Right kidney (tissue), 9 donors: ENCODE measurements around the gene NOCT.
A peak's percentile ranks its signal among the peaks of the same experiment; 100 is the strongest.
"Not testable (repeated sequence)": the region's sequence is repeated elsewhere in the genome, so short reads cannot be mapped to it uniquely, and the experiment has no call there.

Source experiments
- DNase-seq: peaks from one replicate; pipeline ENCODE4 v3.0.0-alpha.2; 2016
- long read RNA-seq, 8 donors: transcript quantifications; one replicate each; lab custom pipeline, GENCODE V29; 2026

The NOCT gene, protein sequence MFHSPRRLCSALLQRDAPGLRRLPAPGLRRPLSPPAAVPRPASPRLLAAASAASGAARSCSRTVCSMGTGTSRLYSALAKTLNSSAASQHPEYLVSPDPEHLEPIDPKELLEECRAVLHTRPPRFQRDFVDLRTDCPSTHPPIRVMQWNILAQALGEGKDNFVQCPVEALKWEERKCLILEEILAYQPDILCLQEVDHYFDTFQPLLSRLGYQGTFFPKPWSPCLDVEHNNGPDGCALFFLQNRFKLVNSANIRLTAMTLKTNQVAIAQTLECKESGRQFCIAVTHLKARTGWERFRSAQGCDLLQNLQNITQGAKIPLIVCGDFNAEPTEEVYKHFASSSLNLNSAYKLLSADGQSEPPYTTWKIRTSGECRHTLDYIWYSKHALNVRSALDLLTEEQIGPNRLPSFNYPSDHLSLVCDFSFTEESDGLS
- long read RNA-seq, donor 1, partial matches to known transcripts: 27 of 27 reads
- long read RNA-seq, donor 1, other reads (novel, unspliced or antisense): 0 of 27 reads
- long read RNA-seq, donor 2: 0 reads
- long read RNA-seq, donor 3: 0 reads
- long read RNA-seq, donor 4, partial matches to known transcripts: 0 of 1 reads
- long read RNA-seq, donor 4, other reads (novel, unspliced or antisense): 0 of 1 reads
- long read RNA-seq, donor 5, partial matches to known transcripts: 0 of 1 reads
- long read RNA-seq, donor 5, other reads (novel, unspliced or antisense): 0 of 1 reads
- long read RNA-seq, donor 6: 0 reads
- long read RNA-seq, donor 7, partial matches to known transcripts: 0 of 1 reads
- long read RNA-seq, donor 7, other reads (novel, unspliced or antisense): 0 of 1 reads
- long read RNA-seq, donor 8, partial matches to known transcripts: 0 of 1 reads
- long read RNA-seq, donor 8, other reads (novel, unspliced or antisense): 0 of 1 reads

DNA sequence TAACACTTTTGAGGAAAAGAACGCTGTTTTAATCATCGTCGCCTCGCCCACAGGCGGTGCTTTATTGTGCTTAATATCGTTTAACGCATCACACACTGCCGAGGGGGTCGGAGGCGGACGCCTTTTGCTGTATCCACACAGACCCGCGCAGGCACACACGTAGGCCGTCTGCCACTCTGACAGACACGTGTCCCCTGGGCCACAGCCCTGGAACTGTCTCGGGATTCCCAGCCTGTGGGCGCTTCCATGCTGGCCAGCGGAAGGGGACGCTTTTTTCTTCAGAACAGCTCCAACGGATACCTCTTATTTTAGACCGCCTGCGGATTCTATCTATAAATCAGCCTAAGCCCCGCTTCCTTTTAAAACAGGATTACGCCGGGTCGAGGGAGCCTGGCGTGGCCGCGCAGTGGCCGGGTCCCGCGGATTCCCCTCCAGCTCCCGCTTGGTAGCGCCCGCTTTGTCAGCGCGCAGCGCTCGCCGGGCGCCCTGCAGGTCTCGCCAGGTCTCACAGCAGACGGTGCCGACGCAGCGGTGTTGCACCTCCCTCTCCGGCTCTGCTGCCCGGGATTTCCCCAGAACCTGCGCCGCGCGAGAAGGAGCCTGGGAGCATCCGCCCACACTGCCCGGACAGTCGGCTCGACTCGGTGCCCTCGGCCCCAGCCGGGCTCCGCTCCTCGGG lies at the start of gene NOCT:
Gene NOCT (plus strand): TSS at position 513 of the 679 bp plus-strand sequence. CDS start 201 bp downstream, outside the sequence.
- peak; percentile 99 for DNase-seq

DNA sequence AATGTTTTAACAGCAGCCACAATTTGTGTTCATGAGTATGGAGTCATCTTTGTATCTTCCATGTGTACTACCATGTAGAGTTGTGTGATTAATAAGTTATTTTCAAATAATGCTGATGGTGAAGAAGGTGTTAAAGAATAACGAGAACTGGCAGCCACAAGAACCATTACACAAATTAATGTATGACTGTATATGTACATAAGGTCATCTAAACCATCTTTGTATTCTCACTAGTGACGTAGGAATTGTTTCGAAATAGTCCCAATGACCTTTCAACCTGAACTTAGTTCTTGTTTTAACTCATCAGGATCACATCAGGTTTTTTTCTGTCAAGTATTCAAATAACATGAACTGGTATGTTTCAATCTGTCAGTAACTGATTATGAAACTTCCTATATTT lies 48.3 kb upstream of the NOCT start:
- DNase-seq: no peak

DNA sequence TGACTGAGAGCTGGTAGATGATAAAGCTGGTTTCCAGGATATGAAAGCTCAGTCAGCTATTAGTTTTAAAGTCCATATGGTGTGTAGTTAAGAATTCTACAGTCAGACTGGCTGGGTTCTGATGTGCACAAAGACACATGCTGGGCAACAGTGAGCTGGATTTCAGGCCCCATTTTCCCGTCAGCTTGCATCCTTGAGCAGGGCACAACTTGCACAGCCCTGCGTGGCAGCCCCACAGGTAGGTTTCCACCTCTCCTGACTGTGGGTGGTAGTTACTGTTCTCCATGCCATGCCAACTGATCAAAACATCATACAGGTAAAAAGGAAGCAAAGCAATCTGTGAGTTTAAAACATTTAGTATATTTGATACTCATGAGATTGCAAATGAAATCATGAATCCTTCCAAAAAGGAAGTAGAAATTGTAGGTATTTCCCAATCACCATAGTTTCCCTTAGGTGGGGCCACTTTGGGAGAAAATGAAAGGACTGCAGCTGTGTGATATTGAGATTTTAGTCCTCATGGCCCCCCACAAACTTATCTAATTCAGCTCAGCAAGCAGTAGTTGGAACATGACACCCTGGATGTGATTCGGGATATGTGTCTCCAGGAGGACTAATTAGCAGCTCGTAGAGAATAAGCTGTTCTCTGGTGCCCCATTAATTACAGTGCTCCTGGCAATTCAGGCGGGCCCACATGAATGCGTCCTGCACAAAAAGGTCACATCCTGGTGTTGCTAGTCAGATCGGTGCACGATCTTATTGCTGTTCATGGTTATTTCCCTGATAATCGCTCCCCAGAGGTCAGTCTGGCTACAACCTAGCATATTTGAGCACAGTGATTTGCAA lies 42.4 kb upstream of the NOCT start:
- no peak for DNase-seq

DNA sequence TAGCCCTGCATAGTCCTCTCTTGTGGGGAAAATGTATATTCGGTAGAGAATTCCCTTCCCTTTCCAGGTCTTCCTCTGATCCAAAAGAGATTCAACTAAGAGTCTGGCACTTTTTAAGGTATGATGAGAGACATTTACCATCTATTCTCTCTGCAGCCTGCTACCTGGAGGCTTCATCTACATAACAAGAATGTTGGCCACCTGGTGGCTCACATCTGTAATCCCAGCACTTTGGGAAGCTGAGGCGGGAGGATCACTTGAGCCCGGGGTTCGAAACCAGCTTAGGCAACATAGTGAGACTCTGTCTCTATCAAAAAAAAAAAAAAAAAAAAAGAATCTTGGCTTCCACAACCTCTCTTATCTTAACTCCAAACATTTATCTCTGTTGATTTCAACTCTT lies 40.4 kb upstream of the NOCT start:
- no peak for DNase-seq

DNA sequence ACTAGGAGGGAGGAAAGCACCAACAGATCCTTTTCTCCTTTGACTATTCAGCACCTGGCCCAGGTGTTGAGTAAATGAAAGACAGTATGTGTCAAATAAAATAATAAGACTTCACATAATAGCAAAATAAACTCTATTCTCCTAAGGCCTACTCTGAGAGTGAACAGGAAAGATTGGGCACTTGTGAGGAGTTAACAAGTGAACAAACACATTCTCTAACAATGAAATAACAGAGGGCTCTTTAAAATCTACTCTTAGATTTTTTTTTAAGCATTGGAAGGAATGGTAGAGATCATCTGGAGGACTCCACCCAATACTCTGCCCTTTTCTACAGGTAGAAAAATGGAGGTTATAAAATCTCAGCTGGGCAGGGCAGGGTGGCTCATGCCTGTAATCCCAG lies 39.1 kb upstream of the NOCT start:
- DNase-seq: no peak

DNA sequence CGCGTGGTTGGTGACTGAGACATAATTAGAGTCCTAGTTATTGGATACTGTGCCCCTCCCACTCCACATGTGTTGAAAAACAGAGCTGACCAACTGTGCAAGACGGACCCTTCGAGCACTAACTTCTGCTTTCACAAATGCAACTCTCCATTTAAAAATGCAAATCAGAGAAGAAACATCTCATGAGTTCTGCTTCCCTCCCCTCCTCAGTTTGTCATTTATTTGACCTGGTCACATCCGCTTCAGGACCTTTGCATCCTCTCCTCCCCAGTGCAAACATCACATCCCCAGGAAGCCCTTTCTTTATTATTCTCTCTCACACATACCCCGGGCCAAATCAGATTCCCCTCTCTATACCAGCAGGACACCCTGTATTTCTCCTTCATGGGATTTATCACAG lies 38.1 kb upstream of the NOCT start:
- no peak for DNase-seq

DNA sequence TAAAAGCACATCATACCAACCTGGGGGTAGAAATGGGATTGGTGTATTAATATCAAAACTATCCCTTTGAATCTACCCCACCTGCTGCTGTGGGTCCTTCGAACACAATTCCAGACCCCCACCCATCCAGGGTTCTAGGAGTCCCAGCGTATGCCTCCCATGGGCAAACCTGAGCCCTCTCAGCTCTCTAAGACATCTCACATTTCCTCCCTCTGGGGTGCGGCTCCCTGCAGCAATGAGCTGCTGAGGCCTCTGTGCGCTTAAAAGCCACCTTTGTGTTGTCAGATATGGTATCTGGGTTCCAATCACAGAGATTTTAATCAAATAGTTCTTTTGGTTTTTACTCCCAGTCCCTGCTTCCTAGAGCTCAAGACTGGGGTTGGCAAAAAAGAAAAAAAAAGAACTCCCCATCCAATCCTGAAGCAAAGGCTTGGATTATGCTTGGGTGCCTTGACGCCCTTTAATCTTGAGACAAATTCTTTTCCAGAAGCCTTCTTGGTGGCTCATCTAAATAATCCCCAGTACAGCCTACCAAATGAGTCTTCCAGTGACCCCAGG lies 37.5 kb upstream of the NOCT start:
- no peak for DNase-seq

DNA sequence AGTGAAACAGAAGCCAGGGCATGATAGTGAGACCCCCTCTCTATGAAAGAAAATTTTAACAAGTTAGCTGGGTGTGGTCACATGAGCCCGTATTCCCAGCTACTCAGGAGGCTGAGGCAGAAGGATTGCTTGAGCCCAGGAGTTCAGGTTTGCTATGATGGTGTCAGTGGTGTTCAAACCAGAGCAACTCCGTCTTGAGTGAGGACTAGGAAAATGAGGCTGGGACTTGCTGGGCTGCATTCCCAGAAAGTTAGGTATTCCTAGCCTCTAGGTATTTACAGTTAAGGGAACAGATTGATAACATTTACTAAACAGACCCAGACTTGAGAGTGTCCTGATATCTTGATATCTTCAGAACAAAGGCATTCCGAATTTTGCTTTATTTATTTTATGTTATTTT lies 37.0 kb upstream of the NOCT start:
- no peak for DNase-seq

DNA sequence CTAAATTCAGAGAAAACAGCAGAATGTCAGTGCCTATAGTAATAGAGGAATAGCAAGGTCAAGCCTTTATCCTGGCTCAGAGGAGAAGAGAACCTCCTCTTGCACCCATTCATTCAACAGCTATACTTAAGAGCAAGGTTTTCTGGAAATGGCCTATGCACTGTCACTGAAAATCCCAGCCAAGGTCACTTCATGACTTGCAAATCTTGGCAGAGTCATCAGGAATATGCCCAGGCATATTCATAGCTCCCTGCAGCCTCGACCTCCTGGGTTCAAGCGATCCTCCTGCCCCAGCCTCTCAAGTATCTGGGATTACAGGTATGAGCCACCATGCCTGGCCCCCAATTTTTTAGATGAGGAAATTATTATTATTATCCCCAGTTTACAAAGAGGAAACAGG lies 35.8 kb upstream of the NOCT start:
- DNase-seq: no peak

DNA sequence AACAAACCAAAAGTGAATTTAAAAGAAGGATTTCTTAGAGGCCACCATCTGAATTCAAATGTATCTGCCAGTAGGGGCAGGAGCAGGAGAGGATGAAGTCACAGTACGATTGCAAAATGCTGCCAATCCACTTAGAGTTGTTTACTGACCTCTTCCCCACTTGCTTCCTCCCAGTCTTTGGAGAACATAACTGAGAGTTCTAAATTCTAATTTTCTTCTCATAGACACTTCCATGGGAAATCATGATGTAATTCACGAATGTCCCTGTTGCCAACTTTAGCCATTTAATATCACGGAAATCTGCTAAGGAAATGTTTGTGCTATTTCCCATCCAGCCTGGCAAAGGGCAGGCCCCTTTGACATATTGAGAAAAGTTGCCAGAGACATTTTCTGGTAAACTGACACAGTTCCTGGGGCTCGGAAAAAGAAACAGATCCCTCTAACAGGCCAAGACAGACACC lies 33.6 kb upstream of the NOCT start:
- no peak for DNase-seq

DNA sequence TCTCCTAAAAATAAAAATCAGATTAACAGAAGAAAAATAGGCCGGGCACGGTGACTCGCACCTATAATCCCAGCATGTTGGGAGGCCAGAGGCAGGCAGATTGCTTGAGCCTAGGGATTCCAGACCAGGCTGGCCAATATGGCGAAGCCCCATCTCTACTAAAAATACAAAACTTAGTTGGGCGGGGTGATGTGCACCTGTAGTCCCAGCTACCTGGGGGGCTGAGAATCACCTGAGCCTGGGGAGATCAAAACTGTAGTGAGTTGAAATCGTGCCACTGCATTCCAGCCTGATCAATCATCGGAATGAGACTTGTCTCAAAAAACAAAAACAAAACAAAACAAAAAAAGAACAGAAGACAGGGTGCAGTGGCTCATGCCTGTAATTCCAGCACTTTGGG lies 32.8 kb upstream of the NOCT start:
- DNase-seq: no peak

DNA sequence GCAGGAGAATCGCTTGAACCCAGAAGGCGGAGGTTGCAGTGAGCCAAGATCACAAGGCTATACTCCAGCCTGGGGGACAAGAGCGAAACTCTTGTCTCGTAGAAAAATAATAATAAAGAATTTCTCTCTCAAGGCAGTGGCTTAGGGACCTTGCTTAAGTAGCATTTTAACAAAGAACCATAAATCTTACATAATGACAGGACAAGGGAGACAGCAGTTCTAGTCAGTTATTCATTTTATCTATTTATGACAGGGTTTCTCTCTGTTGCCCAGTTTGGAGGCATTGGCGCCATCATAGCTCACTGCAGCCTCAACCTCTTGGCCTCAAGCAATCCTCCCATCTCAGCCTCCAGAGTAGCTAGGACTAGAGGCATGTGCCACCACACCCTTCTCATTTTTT lies 31.9 kb upstream of the NOCT start:
- no peak for DNase-seq

DNA sequence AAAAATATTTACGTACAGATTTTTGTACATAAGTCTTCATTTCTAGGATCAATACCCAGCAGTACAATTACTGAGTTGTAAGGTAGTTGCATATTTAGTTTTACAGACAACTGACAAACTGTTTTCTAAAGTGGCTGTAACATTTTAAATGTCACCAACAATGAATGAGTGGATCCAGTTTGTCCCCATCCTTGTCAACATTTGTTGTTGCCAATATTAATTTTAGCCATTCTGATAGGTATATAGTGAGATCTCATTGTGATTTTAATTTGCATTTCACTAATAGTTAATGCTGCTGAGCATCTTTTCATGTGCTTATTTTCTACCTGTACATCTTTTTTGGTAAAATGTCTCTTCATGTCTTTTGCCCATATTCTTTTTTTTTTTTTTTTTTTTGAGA lies 30.9 kb upstream of the NOCT start:
- no peak for DNase-seq

DNA sequence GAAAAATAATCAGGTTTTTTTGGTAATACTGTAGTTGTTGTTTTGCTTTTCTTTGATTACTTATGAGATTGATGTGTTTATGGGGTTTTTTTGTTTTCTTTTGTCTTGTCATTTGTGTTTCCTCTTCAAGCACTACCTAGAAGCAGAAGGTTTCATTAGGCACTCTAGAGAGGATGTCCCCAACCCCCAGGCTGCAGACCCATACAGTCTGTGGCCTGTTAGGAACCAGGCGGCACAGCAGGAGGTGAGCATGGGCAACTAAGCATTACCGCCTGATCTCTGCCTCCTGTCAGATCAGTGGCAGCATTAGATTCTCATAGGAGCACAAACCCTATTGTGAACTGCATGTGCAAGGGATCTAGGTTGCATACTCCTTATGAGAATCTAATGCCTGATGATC lies 22.9 kb upstream of the NOCT start:
- DNase-seq: no peak

DNA sequence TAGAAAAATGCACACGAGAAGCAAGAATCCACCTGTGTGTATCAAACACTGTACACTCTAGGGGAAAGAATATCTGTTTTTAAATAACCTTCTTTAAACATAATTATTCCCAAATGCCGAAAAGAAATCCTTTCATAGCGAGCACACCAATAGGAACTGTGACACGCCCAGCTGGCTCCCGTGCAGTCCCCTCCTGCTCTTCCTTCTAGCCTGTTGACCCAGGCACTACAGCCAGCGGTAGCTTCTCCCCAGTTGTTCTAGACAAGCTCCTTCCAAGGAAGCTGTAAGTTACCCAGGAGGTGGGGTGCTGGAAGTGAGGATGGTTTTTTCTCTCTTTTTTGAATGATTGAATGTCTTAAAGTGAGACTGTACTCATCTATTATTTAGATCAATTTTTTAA lies 19.5 kb upstream of the NOCT start:
- no peak for DNase-seq

DNA sequence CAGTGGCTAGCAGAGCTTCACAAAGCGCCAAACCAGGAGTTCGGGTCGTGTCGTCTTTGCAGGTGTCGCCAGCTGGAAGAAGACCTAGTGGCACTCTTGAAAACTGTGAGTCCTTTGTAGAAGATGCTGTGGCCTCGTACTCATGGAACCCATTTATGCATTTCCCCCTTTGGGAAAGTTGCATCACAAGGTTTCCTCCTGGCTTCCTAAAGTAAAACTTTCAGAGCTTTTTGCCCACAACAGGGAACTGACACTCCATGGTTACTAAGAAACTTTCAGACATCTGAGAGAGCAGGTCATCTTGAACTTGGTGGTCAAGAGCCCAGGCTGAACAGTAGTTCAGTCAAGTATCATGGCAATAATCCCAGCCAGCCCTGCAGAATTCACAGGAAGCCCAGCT lies 15.9 kb upstream of the NOCT start:
- DNase-seq: no peak

DNA sequence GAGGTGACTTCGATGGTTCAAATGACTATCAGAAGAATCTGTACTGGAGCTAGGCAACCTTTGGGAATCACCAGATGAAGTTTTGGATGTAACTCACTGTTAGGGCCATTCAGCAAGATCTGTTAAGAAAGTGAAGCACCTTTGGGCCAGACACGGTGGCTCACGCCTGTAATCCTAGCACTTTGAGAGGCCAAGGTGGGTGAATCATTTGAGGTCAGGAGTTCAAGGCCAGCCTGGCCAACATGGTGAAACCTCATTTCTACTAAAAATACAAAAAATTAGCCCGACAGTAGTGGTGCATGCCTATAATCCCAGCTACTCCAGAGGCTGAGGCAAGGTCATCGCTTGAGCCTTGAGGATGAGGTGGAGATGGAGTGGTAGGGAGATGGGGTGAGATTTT lies 15.4 kb upstream of the NOCT start:
- DNase-seq: not testable (repeated sequence)

DNA sequence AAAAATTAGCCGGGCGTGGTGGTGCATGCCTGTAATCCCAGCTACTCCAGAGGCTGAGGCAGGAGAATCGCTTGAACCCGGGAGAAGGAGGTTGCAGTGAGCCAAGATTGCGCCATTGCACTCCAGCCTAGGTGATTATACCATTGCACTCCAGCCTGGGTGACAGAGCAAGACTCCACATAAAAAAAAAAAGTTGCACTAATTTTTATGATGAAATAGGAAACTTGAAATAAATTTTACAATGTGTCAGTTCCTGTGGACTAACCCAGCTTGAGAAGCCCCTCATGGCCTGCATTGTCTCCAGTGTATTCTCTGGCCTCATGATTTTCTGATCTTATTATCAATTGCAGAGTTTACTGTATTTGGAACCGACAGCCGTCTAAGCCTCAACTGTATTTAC lies 14.2 kb upstream of the NOCT start:
- DNase-seq: not testable (repeated sequence)

DNA sequence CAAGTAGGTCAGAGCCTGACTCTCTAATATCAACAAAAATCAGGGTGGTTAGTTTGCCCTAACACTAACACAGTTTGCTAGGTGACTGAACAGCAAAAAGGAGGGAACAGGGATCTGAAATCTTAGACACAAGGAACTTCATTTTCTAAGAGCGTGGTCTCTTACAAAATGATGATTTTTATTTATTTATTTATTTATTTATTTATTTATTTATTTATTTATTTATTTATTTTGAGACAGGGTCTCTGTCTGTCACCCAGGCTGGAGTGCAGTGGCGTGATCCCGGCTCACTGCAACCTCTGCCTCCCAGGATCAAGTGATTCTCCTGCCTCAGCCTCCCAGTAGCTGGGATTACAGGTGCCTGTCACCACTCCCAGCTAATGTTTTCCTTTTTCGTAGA lies 11.9 kb upstream of the NOCT start:
- DNase-seq: not testable (repeated sequence)

DNA sequence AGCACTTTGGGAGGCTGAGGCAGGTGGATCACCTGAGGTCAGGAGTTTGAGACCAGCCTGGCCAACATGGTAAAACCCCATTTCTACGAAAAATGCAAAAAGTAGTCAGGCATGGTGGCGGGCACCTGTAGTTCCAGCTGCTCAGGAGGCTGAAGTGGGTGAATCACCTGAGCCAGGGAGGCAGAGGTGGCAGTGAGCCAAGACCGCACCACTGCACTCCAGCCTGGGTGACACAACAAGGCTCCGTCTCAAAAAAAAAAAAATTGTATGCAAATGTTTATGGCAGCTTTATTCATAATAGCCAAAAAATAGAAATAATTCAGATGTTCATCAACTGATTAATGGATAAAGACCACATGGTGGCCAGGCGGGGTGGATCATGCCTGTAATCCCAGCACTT lies 9.8 kb upstream of the NOCT start:
- DNase-seq: no peak

DNA sequence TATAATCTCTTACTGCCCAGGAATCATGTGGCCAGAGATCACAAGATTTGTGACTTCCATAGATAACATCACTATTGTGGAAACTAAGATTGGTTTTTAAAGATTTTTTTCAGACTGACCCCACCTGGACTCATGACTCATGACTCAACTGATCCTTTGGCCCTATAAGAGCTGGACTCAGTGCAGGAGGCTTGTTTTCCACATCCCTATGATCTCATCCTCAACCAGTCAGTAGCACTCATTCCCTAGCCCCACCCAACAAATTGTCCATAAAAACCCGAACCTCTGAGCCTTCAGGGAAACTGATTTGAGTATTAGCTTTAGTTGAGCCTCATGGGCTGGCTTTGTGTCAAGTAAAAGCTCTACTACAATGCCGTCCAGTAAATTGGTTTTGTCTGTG lies 7.9 kb upstream of the NOCT start:
- DNase-seq: no peak

DNA sequence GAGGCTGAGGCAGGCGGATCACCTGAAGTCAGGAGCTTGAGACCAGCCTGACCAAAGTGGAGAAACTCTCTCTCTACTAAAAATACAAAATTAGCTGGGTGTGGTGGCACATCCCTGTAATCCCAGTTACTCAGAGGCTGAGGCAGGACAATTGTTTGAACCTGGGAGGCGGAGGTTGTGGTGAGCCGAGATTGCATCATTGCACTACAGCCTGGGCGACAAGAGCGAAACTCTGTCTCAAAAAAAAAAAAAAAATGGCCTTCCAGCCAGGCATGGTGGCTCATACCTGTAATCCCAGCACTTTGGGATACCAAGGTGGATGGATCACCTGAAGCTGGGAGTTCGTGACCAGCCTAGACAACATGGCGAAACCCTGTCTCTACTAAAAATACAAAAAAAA lies 7.3 kb upstream of the NOCT start:
- DNase-seq: not testable (repeated sequence)
